HepG2 (cell line): ENCODE data around the gene FRAS1.

ENCODE experiments used
- ATF2 ChIP-seq: sonication (generic); formaldehyde crosslinking; IDR thresholded peaks from 2 replicates; pipeline ENCODE4 v1.4.0; 2020; ENCODE audit warnings: missing genetic modification reagents
- CTCF ChIP-seq: sonication (generic); formaldehyde crosslinking; IDR thresholded peaks from 2 replicates; pipeline ENCODE4 v1.5.0; 2020; ENCODE audit warnings: mild to moderate bottlenecking, missing genetic modification reagents, moderate library complexity
- EP300 ChIP-seq, 3 experiments: sonication (generic) in 1 of 3; formaldehyde crosslinking in 1 of 3; IDR thresholded peaks; 2 replicates each; pipeline versions ENCODE4 v1.5.1 to v1.6.1; 2011 to 2020; ENCODE audit warnings: low read depth in 2 of 3, low read length in 2 of 3, borderline replicate concordance in 1 of 3, improper control_type of control experiment in 1 of 3, mild to moderate bottlenecking in 1 of 3, missing genetic modification reagents in 1 of 3, moderate library complexity in 1 of 3
- KLF13 ChIP-seq: sonication (generic); formaldehyde crosslinking; IDR thresholded peaks from 2 replicates; pipeline ENCODE4 v1.4.0; 2020; ENCODE audit warnings: mild to moderate bottlenecking, missing genetic modification reagents
- KMT2B ChIP-seq: IDR thresholded peaks from 2 replicates; pipeline ENCODE4 v1.6.1; 2016; ENCODE audit warnings: missing genetic modification reagents, missing compliant biosample characterization
- POLR2A ChIP-seq, 2 experiments: IDR thresholded peaks; 2 replicates each; pipeline ENCODE4 v1.6.1; 2011; ENCODE audit warnings: low read depth in 2 of 2, low read length in 2 of 2, mild to moderate bottlenecking in 1 of 2, moderate library complexity in 1 of 2; ENCODE audit not compliant: insufficient read depth in 1 of 2
- SMARCC2 ChIP-seq: fragments of 450-650 bp; IDR thresholded peaks from 2 replicates; pipeline ENCODE4 v1.6.1; 2017; ENCODE audit warnings: antibody characterized with exemption, mild to moderate bottlenecking
- SNAI1 ChIP-seq: sonication (generic); formaldehyde crosslinking; IDR thresholded peaks from 2 replicates; pipeline ENCODE4 v1.5.0; 2020; ENCODE audit warnings: mild to moderate bottlenecking, missing genetic modification reagents, borderline replicate concordance
- SPEN ChIP-seq: sonication (generic); formaldehyde crosslinking; IDR thresholded peaks from 2 replicates; pipeline ENCODE4 v1.5.1; 2020; ENCODE audit warnings: low read depth, mild to moderate bottlenecking, missing genetic modification reagents
- ZC3H4 ChIP-seq: sonication (generic); formaldehyde crosslinking; IDR thresholded peaks from 2 replicates; pipeline ENCODE4 v1.4.0; 2020; ENCODE audit warnings: missing genetic modification reagents, borderline replicate concordance
- ZNF3 ChIP-seq: IDR thresholded peaks from 2 replicates; pipeline ENCODE4 v1.7.0; 2017; ENCODE audit warnings: inconsistent platforms
- ZNF639 ChIP-seq: conservative IDR thresholded peaks from 2 replicates; pipeline ENCODE4 v1.6.1; 2018; ENCODE audit warnings: missing genetic modification reagents
- TF ChIP-seq, protein P1 (sequence below): sonication (generic); formaldehyde crosslinking; IDR thresholded peaks from 2 replicates; pipeline ENCODE4 v1.4.0; 2020; ENCODE audit warnings: mild to moderate bottlenecking, missing genetic modification reagents

DNA sequence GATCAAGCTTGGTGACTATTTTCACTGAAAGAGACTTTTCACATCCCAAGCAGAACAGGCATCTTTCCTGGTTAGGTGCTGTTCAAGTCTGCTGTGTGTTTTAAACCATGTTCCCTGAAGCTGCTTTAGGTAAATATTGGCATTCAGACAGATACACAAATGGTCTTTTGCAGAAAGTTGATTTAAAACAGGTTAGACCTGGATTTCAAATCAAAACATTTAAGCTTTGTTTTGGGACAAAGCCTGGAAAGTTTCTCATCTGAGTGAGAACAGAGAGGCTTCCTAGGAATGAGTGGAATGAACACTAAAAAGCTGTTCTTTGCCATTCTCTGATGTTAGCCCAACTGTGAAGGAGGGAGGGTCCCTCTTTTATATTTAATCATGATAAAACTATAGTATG, 504.6 kb downstream of the FRAS1 start:
- TF ChIP-seq KMT2B (no peak), POLR2A (IDR thresholded peaks at IDR 0.05; ENCODE audit: insufficient read depth in 1 of 2, low read depth in 2 of 2, low read length in 2 of 2) (no peak), ZC3H4 (CRISPR knock-in tag) (no peak), KLF13 (CRISPR knock-in tag) (no peak), EP300 (IDR thresholded peaks at IDR 0.05; ENCODE audit: low read depth in 2 of 2, low read length in 2 of 2) (no peak), EP300 (CRISPR knock-in tag; IDR thresholded peaks at IDR 0.05; ENCODE audit: borderline replicate concordance) (no peak), ZNF3 (CRISPR knock-in tag) (no peak), SPEN (no peak), CTCF (no peak), SMARCC2 (no peak), ZNF639 (no peak), SNAI1 (CRISPR knock-in tag) (no peak), ATF2 (CRISPR knock-in tag) (no peak)
- TF ChIP-seq, protein P1, sequence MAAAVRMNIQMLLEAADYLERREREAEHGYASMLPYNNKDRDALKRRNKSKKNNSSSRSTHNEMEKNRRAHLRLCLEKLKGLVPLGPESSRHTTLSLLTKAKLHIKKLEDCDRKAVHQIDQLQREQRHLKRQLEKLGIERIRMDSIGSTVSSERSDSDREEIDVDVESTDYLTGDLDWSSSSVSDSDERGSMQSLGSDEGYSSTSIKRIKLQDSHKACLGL (CRISPR knock-in tag) = no peak
